GM12878 (cell line): ENCODE data around the gene CEBPG. TPM values are rescaled to one million over a fixed set of nuclear protein-coding genes. Genes with fewer than 3 reads are reported as not detected.

ENCODE experiments used
- ATAC-seq: fragments of 200-7000 bp; cut with Tn5 transposase; 3 replicates; pipeline ENCODE4 v1.9.1; 2020; ENCODE audit warnings: mild to moderate bottlenecking, moderate library complexity
- BruUV-seq: library from RNA; stranded (reverse); fragments of 400-500 nt; replicated peaks from 2 replicates; lab custom pipeline; 2021; lab: Mats Ljungman, UMichigan
- CTCF ChIA-PET: fragments of 300-600 bp; sonication (Branson Sonifier 250); formaldehyde crosslinking; extraction: SDS; loops from one replicate; lab custom pipeline; 2021; ENCODE audit warnings: inconsistent platforms; lab: Yijun Ruan, JAX
- POLR2A ChIA-PET: fragments of 350-600 bp; formaldehyde crosslinking; extraction: SDS; loops from one replicate; lab custom pipeline; 2021; ENCODE audit warnings: inconsistent platforms; lab: Charles Lee
- RAD21 ChIA-PET: fragments of 300-600 bp; sonication (Branson Sonifier 250); formaldehyde crosslinking; loops from one replicate; lab custom pipeline; 2023; ENCODE audit warnings: antibody characterized with exemption; ENCODE audit not compliant: unreplicated experiment; lab: Charles Lee
- SMC1A ChIA-PET: fragments of 300-600 bp; sonication (Branson Sonifier 250); formaldehyde crosslinking; loops from one replicate; lab custom pipeline; 2023; ENCODE audit not compliant: unreplicated experiment, uncharacterized antibody; lab: Charles Lee
- DNase-seq: peaks from one replicate; pipeline ENCODE4 v3.0.0-alpha.2; 2011; ENCODE audit warnings: low read depth, low spot score
- FAIRE-seq: peaks from 3 replicates; lab custom pipeline; 2011; peaks lifted over from hg19 to GRCh38; lab: Jason Lieb, UNC
- H2AFZ ChIP-seq: 2 replicates; pipeline ENCODE4 v1.6.0; 2011; ENCODE audit warnings: low read depth, low read length, control low read depth; ENCODE audit not compliant: control insufficient read depth
- H3K27ac ChIP-seq: 2 replicates; pipeline ENCODE4 v1.5.1; 2011; ENCODE audit warnings: control low read depth; ENCODE audit not compliant: control insufficient read depth, insufficient read depth
- H3K27me3 ChIP-seq, 2 experiments: replicated peaks in 1 of 2; 2 replicates each; pipeline versions ENCODE4 v1.6.0 to v1.6.1; 2011; ENCODE audit warnings: low read length in 1 of 2; ENCODE audit not compliant: control insufficient read depth in 2 of 2, insufficient read depth in 2 of 2
- H3K36me3 ChIP-seq, 2 experiments: 2 replicates each; pipeline ENCODE4 v1.5.1; 2011; ENCODE audit warnings: low read length in 1 of 2; ENCODE audit not compliant: control insufficient read depth in 2 of 2, insufficient read depth in 2 of 2
- H3K4me1 ChIP-seq: 2 replicates; pipeline ENCODE4 v1.6.1; 2011; ENCODE audit warnings: mild to moderate bottlenecking, low read length, moderate library complexity, mixed read lengths; ENCODE audit not compliant: control insufficient read depth, insufficient read depth
- H3K4me2 ChIP-seq: 2 replicates; pipeline ENCODE4 v1.6.0; 2011; ENCODE audit warnings: control low read depth; ENCODE audit not compliant: control insufficient read depth, insufficient read depth
- H3K4me3 ChIP-seq: fragments of 200-600 bp; sonication (generic); 2 replicates; pipeline ENCODE4 v1.5.1; 2016
- H3K79me2 ChIP-seq: 2 replicates; pipeline ENCODE4 v1.6.0; 2011; ENCODE audit warnings: low read length; ENCODE audit not compliant: control insufficient read depth, insufficient read depth
- H3K9ac ChIP-seq: 2 replicates; pipeline ENCODE4 v1.8.0; 2011; ENCODE audit warnings: low read length, control low read depth, mixed read lengths; ENCODE audit not compliant: control insufficient read depth, insufficient read depth
- H3K9me3 ChIP-seq: replicated peaks from 3 replicates; pipeline ENCODE4 v1.5.1; 2011; ENCODE audit warnings: mild to moderate bottlenecking, low read length; ENCODE audit not compliant: control insufficient read depth, insufficient read depth
- H4K20me1 ChIP-seq: 2 replicates; pipeline ENCODE4 v1.6.0; 2011; ENCODE audit not compliant: control insufficient read depth, insufficient read depth
- BACH1 ChIP-seq: fragments of 450-650 bp; IDR thresholded peaks from 2 replicates; pipeline ENCODE4 v1.6.1; 2017; ENCODE audit warnings: mild to moderate bottlenecking, borderline replicate concordance
- CBX5 ChIP-seq: sonication (generic); IDR thresholded peaks from 2 replicates; pipeline ENCODE4 v1.6.1; 2016; ENCODE audit warnings: low read depth, moderate library complexity, mild to moderate bottlenecking, inconsistent platforms
- EZH2 ChIP-seq: IDR thresholded peaks from 2 replicates; pipeline ENCODE4 v1.6.1; 2012; ENCODE audit warnings: low read depth, mild to moderate bottlenecking, control low read depth, inconsistent platforms, low read length, borderline replicate concordance; ENCODE audit not compliant: control insufficient read depth
- FOXM1 ChIP-seq: IDR thresholded peaks from 2 replicates; pipeline ENCODE4 v1.6.1; 2012; ENCODE audit warnings: low read depth, mild to moderate bottlenecking, inconsistent platforms, low read length, moderate library complexity
- GATAD2B ChIP-seq: fragments of 450-650 bp; conservative IDR thresholded peaks from 2 replicates; pipeline ENCODE4 v1.6.1; 2017; ENCODE audit warnings: low read depth, mild to moderate bottlenecking, moderate library complexity
- IRF3 ChIP-seq: fragments of 450-650 bp; IDR thresholded peaks from 2 replicates; pipeline ENCODE4 v1.6.1; 2014; ENCODE audit warnings: mild to moderate bottlenecking
- IRF4 ChIP-seq: IDR thresholded peaks from 2 replicates; pipeline ENCODE4 v1.6.1; 2011; ENCODE audit warnings: low read depth, low read length
- JUNB ChIP-seq: IDR thresholded peaks from 2 replicates; pipeline ENCODE4 v1.6.1; 2016; ENCODE audit warnings: antibody characterized with exemption, mild to moderate bottlenecking
- KDM1A ChIP-seq: fragments of 200-600 bp; sonication (generic); IDR thresholded peaks from 2 replicates; pipeline ENCODE4 v1.6.1; 2016; ENCODE audit warnings: borderline replicate concordance
- MTA2 ChIP-seq: fragments of 450-650 bp; IDR thresholded peaks from 2 replicates; pipeline ENCODE4 v1.6.1; 2016; ENCODE audit warnings: low read depth, mild to moderate bottlenecking, moderate library complexity
- NFXL1 ChIP-seq: fragments of 450-650 bp; IDR thresholded peaks from 2 replicates; pipeline ENCODE4 v1.6.1; 2017; ENCODE audit warnings: antibody characterized with exemption, mild to moderate bottlenecking, borderline replicate concordance
- PML ChIP-seq: IDR thresholded peaks from 2 replicates; pipeline ENCODE4 v1.6.1; 2012; ENCODE audit warnings: low read length, inconsistent platforms
- SP1 ChIP-seq: IDR thresholded peaks from one replicate; pipeline ENCODE4 v1.6.1; 2011; ENCODE audit warnings: low read depth, low read length
- USF1 ChIP-seq: IDR thresholded peaks from 2 replicates; pipeline ENCODE4 v1.6.1; 2011; ENCODE audit warnings: borderline replicate concordance, low read depth, mild to moderate bottlenecking, moderate library complexity, mixed read lengths, low read length; ENCODE audit not compliant: insufficient read depth; ENCODE audit errors: extremely low read length
- ZNF217 ChIP-seq: fragments of 450-650 bp; IDR thresholded peaks from 2 replicates; pipeline ENCODE4 v1.6.1; 2017; ENCODE audit warnings: antibody characterized with exemption, mild to moderate bottlenecking
- ZNF592 ChIP-seq: fragments of 450-650 bp; IDR thresholded peaks from 2 replicates; pipeline ENCODE4 v1.6.1; 2017; ENCODE audit warnings: mild to moderate bottlenecking, moderate library complexity
- WGBS: methylation state at CpG from one replicate; pipeline ENCODE4 v1.1.6; 2016; ENCODE audit warnings: low lambda C conversion rate; ENCODE audit not compliant: insufficient replicate concordance, insufficient coverage; ENCODE audit errors: missing lambda C conversion rate; 5-methylcytosine and 5-hydroxymethylcytosine counted together
- in situ Hi-C: fragments of 300-500 bp; cut with MboI; formaldehyde crosslinking; loops from 9 replicates; pipeline ENCODE4 v1.14.3; 2018; ENCODE audit warnings: mixed read lengths
- intact Hi-C: fragments of 100-400 bp; cut with micrococcal nuclease; formaldehyde crosslinking; loops from one replicate; pipeline ENCODE4 v1.14.2; 2022; ENCODE audit not compliant: unreplicated experiment
- polyA plus RNA-seq, 11 experiments: library from polyadenylated mRNA; depleted of rRNA in 4 of 11; unstranded in 6 of 11; stranded (reverse) in 5 of 11; fragments of >200 nt; fragmentation: Nextera tagmentation in 4 of 11; fragmentation: Illumina TruSeq in 1 of 11; extraction: Ambion mirVana in 4 of 11; extraction: Trizol in 1 of 11; gene quantifications; 1 replicate in 1 of 11; 2 replicates in 10 of 11; pipeline versions ENCODE4 v1.2.1 to v1.2.3, GENCODE V29; 2011 to 2016; ENCODE audit warnings: inconsistent platforms in 2 of 11, missing spikeins in 2 of 11, low read depth in 1 of 11
- total RNA-seq, 4 experiments: library from RNA; depleted of rRNA in 3 of 4; stranded (reverse); fragments of >200 nt in 3 of 4; fragmentation: Illumina TruSeq in 1 of 4; extraction: Trizol in 1 of 4; gene quantifications; 2 replicates each; pipeline versions ENCODE4 v1.2.1 to v1.2.3, GENCODE V29; 2013 to 2021
- TF ChIP-seq, protein P1 (sequence below): fragments of 450-650 bp; IDR thresholded peaks from 2 replicates; pipeline ENCODE4 v1.6.1; 2017; ENCODE audit warnings: antibody characterized with exemption, mild to moderate bottlenecking, moderate library complexity

The CEBPG gene
- total and polyA plus RNA-seq, 10 of the 15 experiments (the other 5 are each of a cell fraction or from before 2014, with no cell fraction given) = 5.2 to 22.4 (median 20.0) TPM

- CTCF ChIA-PET = interaction anchor here (1.1 to 4.0 kb wide), 3 partner anchors 163 to 208 kb away, joined by 3 to 46 read pairs (median 17); no protein-coding TSS in a partner anchor
- no peak for DNase-seq
- FAIRE-seq = no peak
- no peak overlapping the region for H3K9ac ChIP-seq
- WGBS = 87% methylated on average over 8 of the region's 8 CpGs
- RAD21 ChIA-PET = no interaction called here
- in situ Hi-C loops (loop anchor here (5.0 kb wide), 1 partner anchor 168 kb away; no protein-coding TSS in a partner anchor), intact Hi-C loops (loop anchor here (5.0 kb wide), 2 partner anchors 263 to 278 kb away; no protein-coding TSS in a partner anchor)
- H3K79me2 ChIP-seq = no peaks in the 10 kb centered on the region
- no peak overlapping the region for H3K27ac ChIP-seq
- SMC1A ChIA-PET = no interaction called here
- no peak overlapping the region for H3K4me2 ChIP-seq
- H3K4me1 ChIP-seq = 0 out of 2 replicates have a peak, but pooled peaks cover 4% of the 10 kb centered on the region
- ATAC-seq = no peak
- H4K20me1 ChIP-seq = no peaks in the 10 kb centered on the region
- no peak overlapping the region for H2AFZ ChIP-seq
- POLR2A ChIA-PET = no interaction called here
- no peaks in the 10 kb centered on the region for H3K9me3 ChIP-seq
- TF ChIP-seq EZH2 (no peak), PML (no peak), SP1 (no peak), CBX5 (no peak), ZNF592 (no peak), IRF3 (no peak), KDM1A (no peak), ZNF217 (no peak), NFXL1 (no peak), BACH1 (no peak), JUNB (no peak), IRF4 (no peak), MTA2 (no peak), GATAD2B (no peak), USF1 (no peak), FOXM1 (no peak)
- TF ChIP-seq, protein P1, sequence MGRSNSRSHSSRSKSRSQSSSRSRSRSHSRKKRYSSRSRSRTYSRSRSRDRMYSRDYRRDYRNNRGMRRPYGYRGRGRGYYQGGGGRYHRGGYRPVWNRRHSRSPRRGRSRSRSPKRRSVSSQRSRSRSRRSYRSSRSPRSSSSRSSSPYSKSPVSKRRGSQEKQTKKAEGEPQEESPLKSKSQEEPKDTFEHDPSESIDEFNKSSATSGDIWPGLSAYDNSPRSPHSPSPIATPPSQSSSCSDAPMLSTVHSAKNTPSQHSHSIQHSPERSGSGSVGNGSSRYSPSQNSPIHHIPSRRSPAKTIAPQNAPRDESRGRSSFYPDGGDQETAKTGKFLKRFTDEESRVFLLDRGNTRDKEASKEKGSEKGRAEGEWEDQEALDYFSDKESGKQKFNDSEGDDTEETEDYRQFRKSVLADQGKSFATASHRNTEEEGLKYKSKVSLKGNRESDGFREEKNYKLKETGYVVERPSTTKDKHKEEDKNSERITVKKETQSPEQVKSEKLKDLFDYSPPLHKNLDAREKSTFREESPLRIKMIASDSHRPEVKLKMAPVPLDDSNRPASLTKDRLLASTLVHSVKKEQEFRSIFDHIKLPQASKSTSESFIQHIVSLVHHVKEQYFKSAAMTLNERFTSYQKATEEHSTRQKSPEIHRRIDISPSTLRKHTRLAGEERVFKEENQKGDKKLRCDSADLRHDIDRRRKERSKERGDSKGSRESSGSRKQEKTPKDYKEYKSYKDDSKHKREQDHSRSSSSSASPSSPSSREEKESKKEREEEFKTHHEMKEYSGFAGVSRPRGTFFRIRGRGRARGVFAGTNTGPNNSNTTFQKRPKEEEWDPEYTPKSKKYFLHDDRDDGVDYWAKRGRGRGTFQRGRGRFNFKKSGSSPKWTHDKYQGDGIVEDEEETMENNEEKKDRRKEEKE = no peak
- H3K4me3 ChIP-seq = no peak overlapping the region
- H3K36me3 ChIP-seq = no peaks in the 10 kb centered on the region
- H3K27me3 ChIP-seq = no peaks in the 10 kb centered on the region
- no TSS peak for BruUV-seq
Measured at GRCh38 chr19:33405254-33405552, 31.7 kb downstream of the CEBPG start.
